ENCODE results near the gene SERPINI1. TPM values are rescaled to one million over a fixed set of nuclear protein-coding genes. Genes with fewer than 3 reads are reported as not detected.

SERPINI1 gene
- 1 to 10 TPM; 1.2 to 1.7 TPM for total RNA-seq

- peak; percentile 86 for DNase-seq
- Mint-ChIP-seq H3K9me3 (ENCODE audit: insufficient read depth) (no peaks in the 10 kb centered on the region), H3K4me3 (no peak within 1 kb of the TSS), H3K27ac (no peak within 1 kb of the TSS), H3K4me1 (ENCODE audit: low read depth) (peaks cover 32% of the 10 kb centered on the region), H3K36me3 (ENCODE audit: low read depth) (peaks cover 8% of the 10 kb centered on the region), H3K27me3 (ENCODE audit: low read depth) (no peaks in the 10 kb centered on the region)
- ATAC-seq: peak; percentile 64
- ChIA-PET POLR2A (interaction anchor here (0.5 to 1.0 kb wide), 3 partner anchors 15 to 32 kb away, joined by 3 to 4 read pairs (median 3); no protein-coding TSS in a partner anchor), CTCF (interaction anchor here (1.1 to 3.1 kb wide), 5 partner anchors 9 to 146 kb away, joined by 3 to 13 read pairs (median 5); no protein-coding TSS in a partner anchor)
These were observed at the start of gene SERPINI1 for GRCh38 chr3:167735233-167736138. TSS of gene SERPINI1 (plus strand) at chr3:167735721. CDS start at chr3:167789129, 53,408 bp downstream.

- ChIA-PET CTCF (interaction anchor here (0.7 to 1.2 kb wide), 6 partner anchors 12 to 311 kb away, joined by 3 to 7 read pairs (median 4); partner anchors contain the start of genes SERPINI1 and ZBBX), POLR2A (no interaction called here)
- Mint-ChIP-seq H3K27me3 (ENCODE audit: low read depth) (no peaks in the 10 kb centered on the region), H3K36me3 (ENCODE audit: low read depth) (peaks cover 32% of the 10 kb centered on the region), H3K27ac (peak overlapping the region; percentile 64), H3K9me3 (ENCODE audit: insufficient read depth) (no peaks in the 10 kb centered on the region), H3K4me1 (ENCODE audit: low read depth) (peaks cover 16% of the 10 kb centered on the region), H3K4me3 (no peak overlapping the region)
- DNase-seq (peak; percentile 58), ATAC-seq (peak; percentile 98)
These were observed 44.2 kb upstream of the SERPINI1 start for GRCh38 chr3:167691366-167691765.

GRCh38 chr3:167694121-167694520 lies 41.4 kb upstream of the SERPINI1 start:
- Mint-ChIP-seq H3K27ac (no peak overlapping the region), H3K4me1 (ENCODE audit: low read depth) (peaks cover 16% of the 10 kb centered on the region), H3K36me3 (ENCODE audit: low read depth) (peaks cover 32% of the 10 kb centered on the region), H3K27me3 (ENCODE audit: low read depth) (no peaks in the 10 kb centered on the region), H3K4me3 (no peak overlapping the region), H3K9me3 (ENCODE audit: insufficient read depth) (no peaks in the 10 kb centered on the region)
- ATAC-seq: no peak
- POLR2A ChIA-PET: no interaction called here
- DNase-seq: no peak
- CTCF ChIA-PET: interaction anchor here (1.0 kb wide), 1 partner anchor 9 kb away, joined by 3 read pairs; no protein-coding TSS in a partner anchor

GRCh38 chr3:167700046-167700445 lies 35.5 kb upstream of the SERPINI1 start:
- CTCF ChIA-PET: no interaction called here
- H3K36me3 Mint-ChIP-seq (ENCODE audit: low read depth): peaks cover 34% of the 10 kb centered on the region
- no peak for ATAC-seq
- H3K9me3 Mint-ChIP-seq (ENCODE audit: insufficient read depth): no peaks in the 10 kb centered on the region
- H3K27ac Mint-ChIP-seq: no peak overlapping the region
- H3K4me3 Mint-ChIP-seq: no peak overlapping the region
- H3K4me1 Mint-ChIP-seq (ENCODE audit: low read depth): no peaks in the 10 kb centered on the region
- H3K27me3 Mint-ChIP-seq (ENCODE audit: low read depth): no peaks in the 10 kb centered on the region
- DNase-seq: no peak
- POLR2A ChIA-PET: no interaction called here

GRCh38 chr3:167700926-167701325 lies 34.6 kb upstream of the SERPINI1 start:
- no peaks in the 10 kb centered on the region for H3K27me3 Mint-ChIP-seq (ENCODE audit: low read depth)
- peaks cover 29% of the 10 kb centered on the region for H3K36me3 Mint-ChIP-seq (ENCODE audit: low read depth)
- ChIA-PET CTCF (no interaction called here), POLR2A (no interaction called here)
- no peaks in the 10 kb centered on the region for H3K4me1 Mint-ChIP-seq (ENCODE audit: low read depth)
- ATAC-seq: no peak
- no peak overlapping the region for H3K4me3 Mint-ChIP-seq
- no peak overlapping the region for H3K27ac Mint-ChIP-seq
- no peaks in the 10 kb centered on the region for H3K9me3 Mint-ChIP-seq (ENCODE audit: insufficient read depth)
- no peak for DNase-seq

GRCh38 chr3:167705840-167706239 lies 29.7 kb upstream of the SERPINI1 start:
- POLR2A ChIA-PET: no interaction called here
- H3K4me1 Mint-ChIP-seq (ENCODE audit: low read depth): no peaks in the 10 kb centered on the region
- no peak overlapping the region for H3K27ac Mint-ChIP-seq
- H3K36me3 Mint-ChIP-seq (ENCODE audit: low read depth): peaks cover 44% of the 10 kb centered on the region
- no peaks in the 10 kb centered on the region for H3K9me3 Mint-ChIP-seq (ENCODE audit: insufficient read depth)
- CTCF ChIA-PET: interaction anchor here (1.1 kb wide), 1 partner anchor 16 kb away, joined by 3 read pairs; no protein-coding TSS in a partner anchor
- DNase-seq: no peak
- no peak for ATAC-seq
- no peak overlapping the region for H3K4me3 Mint-ChIP-seq
- H3K27me3 Mint-ChIP-seq (ENCODE audit: low read depth): no peaks in the 10 kb centered on the region

GRCh38 chr3:167709690-167710089 lies 25.8 kb upstream of the SERPINI1 start:
- ATAC-seq (no peak), DNase-seq (no peak)
- Mint-ChIP-seq H3K36me3 (ENCODE audit: low read depth) (peaks cover 69% of the 10 kb centered on the region), H3K4me1 (ENCODE audit: low read depth) (peaks cover 23% of the 10 kb centered on the region), H3K9me3 (ENCODE audit: insufficient read depth) (no peaks in the 10 kb centered on the region), H3K27ac (no peak overlapping the region), H3K27me3 (ENCODE audit: low read depth) (no peaks in the 10 kb centered on the region), H3K4me3 (no peak overlapping the region)
- CTCF ChIA-PET: no interaction called here
- POLR2A ChIA-PET: no interaction called here

GRCh38 chr3:167710552-167710951 lies 25.0 kb upstream of the SERPINI1 start:
- no peak overlapping the region for H3K27ac Mint-ChIP-seq
- H3K9me3 Mint-ChIP-seq (ENCODE audit: insufficient read depth): no peaks in the 10 kb centered on the region

GRCh38 chr3:167711439-167711838 lies 24.1 kb upstream of the SERPINI1 start:
- no peak overlapping the region for H3K27ac Mint-ChIP-seq
- POLR2A ChIA-PET: no interaction called here
- DNase-seq: no peak
- H3K27me3 Mint-ChIP-seq (ENCODE audit: low read depth): no peaks in the 10 kb centered on the region
- CTCF ChIA-PET: no interaction called here
- peaks cover 74% of the 10 kb centered on the region for H3K36me3 Mint-ChIP-seq (ENCODE audit: low read depth)
- H3K4me3 Mint-ChIP-seq: no peak overlapping the region
- no peaks in the 10 kb centered on the region for H3K9me3 Mint-ChIP-seq (ENCODE audit: insufficient read depth)
- ATAC-seq: no peak
- H3K4me1 Mint-ChIP-seq (ENCODE audit: low read depth): peaks cover 23% of the 10 kb centered on the region

More at GRCh38 chr3:167710552-167710951, 25.0 kb upstream of the SERPINI1 start:
- ATAC-seq (no peak), DNase-seq (no peak)
- CTCF ChIA-PET: interaction anchor here (0.7 kb wide), 1 partner anchor 15 kb away, joined by 3 read pairs; no protein-coding TSS in a partner anchor
- Mint-ChIP-seq H3K27me3 (ENCODE audit: low read depth) (no peaks in the 10 kb centered on the region), H3K4me1 (ENCODE audit: low read depth) (peaks cover 23% of the 10 kb centered on the region), H3K4me3 (no peak overlapping the region), H3K36me3 (ENCODE audit: low read depth) (peaks cover 75% of the 10 kb centered on the region)
- POLR2A ChIA-PET: no interaction called here

- POLR2A ChIA-PET: no interaction called here
- no peak for ATAC-seq
- H3K9me3 Mint-ChIP-seq (ENCODE audit: insufficient read depth): no peaks in the 10 kb centered on the region
These were observed 23.1 kb upstream of the SERPINI1 start for GRCh38 chr3:167712445-167712844.

GRCh38 chr3:167714871-167715270 lies 20.6 kb upstream of the SERPINI1 start:
- Mint-ChIP-seq H3K4me3 (no peak overlapping the region), H3K9me3 (ENCODE audit: insufficient read depth) (no peaks in the 10 kb centered on the region), H3K36me3 (ENCODE audit: low read depth) (peaks cover 80% of the 10 kb centered on the region), H3K27me3 (ENCODE audit: low read depth) (no peaks in the 10 kb centered on the region), H3K4me1 (ENCODE audit: low read depth) (peaks cover 23% of the 10 kb centered on the region), H3K27ac (no peak overlapping the region)
- ChIA-PET CTCF (no interaction called here), POLR2A (no interaction called here)
- ATAC-seq (no peak), DNase-seq (no peak)

More at GRCh38 chr3:167712445-167712844, 23.1 kb upstream of the SERPINI1 start:
- CTCF ChIA-PET: interaction anchor here (1.0 kb wide), 1 partner anchor 29 kb away, joined by 3 read pairs; no protein-coding TSS in a partner anchor
- Mint-ChIP-seq H3K27ac (no peak overlapping the region), H3K4me3 (no peak overlapping the region), H3K27me3 (ENCODE audit: low read depth) (no peaks in the 10 kb centered on the region), H3K4me1 (ENCODE audit: low read depth) (peaks cover 23% of the 10 kb centered on the region), H3K36me3 (ENCODE audit: low read depth) (peaks cover 78% of the 10 kb centered on the region)
- no peak for DNase-seq

- H3K36me3 Mint-ChIP-seq (ENCODE audit: low read depth): peaks cover 80% of the 10 kb centered on the region
- H3K27me3 Mint-ChIP-seq (ENCODE audit: low read depth): no peaks in the 10 kb centered on the region
- ATAC-seq (no peak), DNase-seq (no peak)
- no peak overlapping the region for H3K27ac Mint-ChIP-seq
- peaks cover 24% of the 10 kb centered on the region for H3K4me1 Mint-ChIP-seq (ENCODE audit: low read depth)
- POLR2A ChIA-PET: no interaction called here
- CTCF ChIA-PET: interaction anchor here (0.6 to 0.7 kb wide), 2 partner anchors 24 to 352 kb away, joined by 3 to 4 read pairs; no protein-coding TSS in a partner anchor
- no peak overlapping the region for H3K4me3 Mint-ChIP-seq
- no peaks in the 10 kb centered on the region for H3K9me3 Mint-ChIP-seq (ENCODE audit: insufficient read depth)
These were observed 18.6 kb upstream of the SERPINI1 start for GRCh38 chr3:167716920-167717319.

Measured in activated CD8-positive, alpha-beta T cell treated with anti-CD3 and anti-CD28 coated beads, Interleukin-2, amount 10 ng/mL, durations not matched to agents 7 days and 5 days (primary cell).